ENCODE results near the gene CYP1B1.

DNA sequence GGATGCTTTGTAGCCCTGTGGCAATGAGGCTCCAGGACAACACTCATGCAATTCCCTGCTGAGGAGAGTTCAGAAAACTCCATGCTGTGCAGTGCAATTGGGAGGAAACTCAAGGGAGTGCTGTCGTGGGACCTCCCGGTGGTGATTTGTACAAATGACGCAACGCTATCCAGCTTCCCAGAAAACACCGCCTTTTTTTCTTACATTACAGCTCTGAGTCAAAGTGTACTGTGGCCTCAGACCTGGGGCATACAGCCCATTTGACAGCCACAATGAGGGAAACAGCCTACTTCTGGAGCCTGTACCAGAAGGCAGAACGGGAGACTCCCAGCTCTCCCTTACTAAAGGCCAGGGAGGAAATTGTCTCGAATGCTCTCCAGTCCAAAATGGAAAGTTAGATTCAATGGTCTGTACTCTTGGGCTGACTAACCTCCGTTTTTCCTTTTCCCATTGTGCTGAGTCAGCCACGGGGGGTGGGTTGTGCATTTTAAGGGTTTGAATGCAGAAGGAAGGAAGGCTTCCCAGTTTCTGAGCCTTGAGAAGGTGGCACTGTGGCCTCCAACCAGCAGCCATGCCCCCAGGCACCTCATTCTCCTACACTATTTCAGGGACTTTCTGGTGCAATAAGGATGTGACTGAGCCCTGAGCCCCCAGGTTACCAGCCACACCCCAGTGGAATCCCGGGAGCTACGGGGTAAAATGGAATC, 16.4 kb upstream of the CYP1B1 start:
- TF ChIP-seq POLR2A (IDR thresholded peaks at IDR 0.05; ENCODE audit: borderline replicate concordance, extremely low read depth, insufficient read depth, insufficient read length): no peak
- no peak for TF ChIP-seq EZH2 (IDR thresholded peaks at IDR 0.05)
- TF ChIP-seq, protein P1, sequence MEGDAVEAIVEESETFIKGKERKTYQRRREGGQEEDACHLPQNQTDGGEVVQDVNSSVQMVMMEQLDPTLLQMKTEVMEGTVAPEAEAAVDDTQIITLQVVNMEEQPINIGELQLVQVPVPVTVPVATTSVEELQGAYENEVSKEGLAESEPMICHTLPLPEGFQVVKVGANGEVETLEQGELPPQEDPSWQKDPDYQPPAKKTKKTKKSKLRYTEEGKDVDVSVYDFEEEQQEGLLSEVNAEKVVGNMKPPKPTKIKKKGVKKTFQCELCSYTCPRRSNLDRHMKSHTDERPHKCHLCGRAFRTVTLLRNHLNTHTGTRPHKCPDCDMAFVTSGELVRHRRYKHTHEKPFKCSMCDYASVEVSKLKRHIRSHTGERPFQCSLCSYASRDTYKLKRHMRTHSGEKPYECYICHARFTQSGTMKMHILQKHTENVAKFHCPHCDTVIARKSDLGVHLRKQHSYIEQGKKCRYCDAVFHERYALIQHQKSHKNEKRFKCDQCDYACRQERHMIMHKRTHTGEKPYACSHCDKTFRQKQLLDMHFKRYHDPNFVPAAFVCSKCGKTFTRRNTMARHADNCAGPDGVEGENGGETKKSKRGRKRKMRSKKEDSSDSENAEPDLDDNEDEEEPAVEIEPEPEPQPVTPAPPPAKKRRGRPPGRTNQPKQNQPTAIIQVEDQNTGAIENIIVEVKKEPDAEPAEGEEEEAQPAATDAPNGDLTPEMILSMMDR (IDR thresholded peaks at IDR 0.05 in 2 of 3, conservative IDR thresholded peaks at IDR 0.05 in 1 of 3; ENCODE audit: borderline replicate concordance in 1 of 3, insufficient read depth in 1 of 3, low read depth in 2 of 3, low read length in 2 of 3): no peak
- no peak for TF ChIP-seq ZNF274 (IDR thresholded peaks at IDR 0.05; ENCODE audit: low read depth, low read length)
- TF ChIP-seq YY1 (IDR thresholded peaks at IDR 0.05; ENCODE audit: extremely low read depth, insufficient replicate concordance, low read depth, low read length): no peak
